ENCODE results near the gene PFDN5.
"Not testable (repeated sequence)": the region's sequence is repeated elsewhere in the genome, so short reads cannot be mapped to it uniquely, and the experiment has no call there.

Gene PFDN5

DNA sequence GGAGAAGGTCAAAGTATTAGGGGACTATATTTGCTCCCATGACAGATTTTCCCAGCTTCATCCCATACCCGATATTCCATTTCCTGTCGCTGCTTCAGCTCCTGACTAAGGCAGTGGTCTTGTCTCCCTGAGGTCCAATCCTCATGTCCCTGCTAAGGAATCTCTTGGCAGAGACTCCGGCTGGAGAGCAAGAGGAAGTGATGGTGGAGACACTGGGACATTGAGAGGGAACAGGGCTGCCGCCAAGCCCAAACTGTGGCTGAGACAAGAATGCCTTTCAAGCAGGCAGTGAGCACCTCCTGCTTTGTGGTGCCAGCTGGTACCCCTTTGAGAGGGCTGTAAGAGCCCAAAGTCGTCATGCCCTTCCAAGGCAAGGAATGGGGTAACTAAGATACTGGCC, 35.3 kb downstream of the PFDN5 start:
- DNase-seq, result no peak

DNA sequence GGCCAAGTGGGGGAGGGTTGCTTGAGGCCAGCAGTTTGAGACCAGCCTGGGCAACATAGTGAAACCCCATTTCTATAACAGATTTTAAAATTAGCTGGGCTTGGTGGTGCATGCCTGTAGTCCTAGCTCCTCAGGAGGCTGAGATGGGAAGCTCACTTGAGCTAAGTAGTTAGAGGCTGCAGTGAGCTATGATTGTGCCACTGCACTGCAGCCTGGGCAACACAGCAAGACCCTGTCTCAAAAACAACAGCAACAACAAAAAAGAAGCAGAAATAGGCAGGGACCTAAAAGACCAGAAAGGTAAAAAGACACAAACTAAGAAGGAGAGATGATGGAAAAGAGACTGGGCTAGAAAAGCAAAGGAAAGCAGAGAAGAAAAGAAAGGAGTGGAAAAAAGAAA, 37.0 kb downstream of the PFDN5 start:
- not testable (repeated sequence) for DNase-seq

DNA sequence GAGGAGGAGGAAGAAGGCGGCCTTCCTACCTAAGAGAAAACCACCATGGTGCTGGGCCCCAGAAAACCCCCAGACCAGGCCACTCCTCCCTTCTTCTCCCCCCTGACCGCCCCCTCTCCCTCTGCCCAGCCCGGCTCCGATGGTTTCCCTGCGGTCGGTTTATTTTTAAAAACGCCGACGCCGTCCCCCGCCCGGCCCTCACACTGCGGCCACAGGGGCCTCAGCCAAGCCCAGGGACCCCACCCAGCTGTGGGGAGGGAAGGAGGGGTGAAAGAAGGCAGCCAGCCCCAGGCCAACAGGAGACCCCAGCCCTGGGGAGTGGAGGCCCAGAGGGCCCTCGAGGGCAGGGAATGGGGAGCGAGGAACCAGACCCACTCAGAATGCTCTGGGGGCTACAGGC, 37.4 kb downstream of the PFDN5 start:
- no peak for DNase-seq

DNA sequence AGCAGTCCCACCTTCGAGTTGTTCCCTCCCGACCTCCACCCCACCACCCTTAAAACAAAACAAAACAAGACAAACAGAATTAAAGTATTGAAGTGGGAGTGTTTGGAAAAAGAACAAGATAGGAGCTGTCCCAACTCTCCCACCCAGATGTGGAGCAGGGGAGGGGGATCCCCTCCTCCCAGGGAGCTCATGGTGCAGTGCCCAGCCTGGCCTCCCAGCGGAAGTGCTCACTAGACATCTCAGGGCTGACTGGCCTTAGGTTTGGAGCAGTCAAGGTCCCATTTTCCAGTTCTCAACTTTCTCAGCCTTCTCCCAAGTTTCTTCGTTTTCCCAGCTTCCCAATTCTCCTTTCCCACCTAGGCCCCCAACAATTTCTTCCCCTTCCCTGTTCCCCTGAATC, 37.9 kb downstream of the PFDN5 start:
- no peak for DNase-seq

DNA sequence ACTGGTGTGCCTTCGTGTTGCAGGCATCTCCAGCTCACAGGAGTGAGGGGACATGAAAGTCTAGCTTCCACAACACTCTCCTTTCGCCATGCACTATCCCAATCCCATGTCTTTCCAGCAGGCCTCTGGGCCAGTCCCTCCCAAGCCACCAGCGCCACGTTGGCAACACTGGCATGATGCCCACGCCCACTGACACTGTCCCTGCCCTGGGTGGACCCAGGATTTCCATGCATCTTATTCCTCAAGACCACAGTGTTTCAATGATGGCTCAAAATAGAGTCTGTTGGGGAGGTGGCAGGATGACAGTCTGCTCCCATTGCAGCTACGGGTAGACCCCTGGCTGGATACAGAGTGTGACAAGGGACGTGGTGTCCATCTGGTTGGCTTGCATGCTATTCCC, 38.5 kb downstream of the PFDN5 start:
- DNase-seq, result no peak

DNA sequence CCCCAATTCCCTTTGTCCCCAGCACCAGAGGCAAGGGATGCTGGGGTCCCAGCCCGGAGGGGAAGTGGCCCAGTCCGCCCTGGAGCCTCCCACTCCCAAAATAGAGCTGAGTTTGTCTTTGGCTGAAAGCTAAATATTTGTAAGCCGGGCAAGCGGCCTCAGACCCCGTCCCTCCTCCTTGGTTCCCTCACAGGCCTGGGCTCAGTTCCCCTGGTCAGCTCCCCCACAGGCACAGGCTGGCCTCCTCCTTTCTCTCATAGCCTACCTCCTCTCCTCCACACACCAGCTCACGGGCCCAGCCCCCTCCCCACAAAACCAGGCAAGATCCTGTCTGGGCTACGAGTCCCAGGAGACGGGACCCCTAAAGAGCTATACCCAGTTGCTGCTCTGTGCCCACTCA, 39.5 kb downstream of the PFDN5 start:
- no peak for DNase-seq

DNA sequence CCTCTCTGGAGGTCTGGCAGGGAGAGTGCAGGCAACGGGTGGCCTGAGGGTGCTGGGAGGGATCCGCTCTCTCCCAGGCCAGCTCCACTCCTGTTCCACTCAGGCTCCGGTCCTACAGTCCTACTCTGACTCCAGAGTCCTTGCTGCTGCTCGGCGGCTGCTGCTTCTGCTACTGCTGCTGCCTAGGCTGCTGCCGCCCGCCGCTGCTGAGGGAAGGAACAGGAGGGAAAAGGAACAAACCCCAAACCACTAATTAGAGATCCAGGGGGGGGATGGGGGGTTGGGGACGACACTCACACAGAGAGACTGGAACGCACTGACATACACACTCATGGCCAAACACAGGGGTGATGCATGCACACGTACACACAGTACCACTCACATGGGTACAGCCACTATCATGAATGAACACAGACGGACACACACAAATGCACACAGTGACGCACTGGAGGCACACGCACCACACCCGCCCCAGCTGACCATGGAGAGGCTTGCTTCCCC, 40.9 kb downstream of the PFDN5 start, which contains the start of gene SP7:
Gene SP7, minus strand, starts transcription at position 174 of the 501 bp plus-strand sequence. CDS start 708 bp downstream, outside the sequence.
- DNase-seq, result no peak

DNA sequence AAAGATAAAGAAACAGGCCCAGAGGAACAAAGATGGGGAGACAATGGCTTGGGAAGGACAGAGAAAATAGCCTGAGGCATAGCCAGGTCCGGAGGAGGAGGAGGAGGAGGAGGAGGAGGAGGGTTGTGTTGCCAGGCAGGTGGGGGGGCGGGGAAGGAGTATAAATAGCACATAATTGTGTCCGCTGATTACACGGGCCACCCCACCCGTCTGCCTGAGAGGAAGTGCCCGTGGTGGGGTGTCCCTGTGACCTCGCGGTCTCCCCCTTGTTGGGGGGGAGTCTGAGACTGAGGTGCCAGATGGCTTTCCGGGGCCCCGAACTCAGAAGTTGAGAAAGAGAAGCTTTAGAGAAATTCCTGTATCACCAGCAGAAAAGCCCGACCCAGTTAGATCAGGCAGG, 42.7 kb downstream of the PFDN5 start:
- no peak for DNase-seq

DNA sequence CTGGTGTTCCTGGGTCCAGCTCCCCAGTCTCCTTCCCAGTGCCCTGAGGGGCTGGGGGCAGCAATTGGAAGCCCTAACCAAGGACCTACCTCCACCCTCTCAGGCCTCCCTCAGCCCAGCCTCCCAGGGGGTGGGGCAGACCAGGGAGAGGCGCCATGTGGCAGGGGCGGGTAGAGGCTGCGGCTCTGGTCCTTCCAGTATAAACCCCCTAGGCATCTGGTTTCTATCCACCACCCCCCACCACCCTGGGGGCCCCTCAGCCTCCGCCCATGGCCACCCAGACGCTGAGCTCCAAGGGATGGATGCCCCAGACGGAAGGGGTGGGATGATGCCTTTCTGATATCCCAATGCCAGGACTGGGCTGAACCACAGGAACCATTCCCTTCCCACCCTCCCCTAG, 43.6 kb downstream of the PFDN5 start:
- no peak for DNase-seq

DNA sequence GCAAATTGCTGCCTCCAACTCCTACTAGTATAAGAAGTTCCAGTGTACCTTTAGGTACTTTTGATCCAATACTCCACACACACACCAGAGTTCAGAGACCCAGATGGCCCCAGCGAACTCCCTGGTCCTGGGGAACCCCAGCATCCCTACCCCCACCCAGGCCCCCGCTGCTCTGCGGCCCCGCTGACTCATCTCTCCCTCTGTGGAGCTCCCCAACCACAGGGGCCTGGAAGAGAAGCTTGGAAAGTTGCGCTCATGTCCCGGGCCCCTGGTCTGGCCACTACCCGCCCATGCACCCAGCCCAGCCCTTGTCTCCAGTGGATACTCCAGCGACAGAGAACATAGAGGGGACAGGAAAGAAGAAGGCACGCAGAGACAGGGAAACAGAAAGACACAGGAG, 45.1 kb downstream of the PFDN5 start:
- no peak for DNase-seq

DNA sequence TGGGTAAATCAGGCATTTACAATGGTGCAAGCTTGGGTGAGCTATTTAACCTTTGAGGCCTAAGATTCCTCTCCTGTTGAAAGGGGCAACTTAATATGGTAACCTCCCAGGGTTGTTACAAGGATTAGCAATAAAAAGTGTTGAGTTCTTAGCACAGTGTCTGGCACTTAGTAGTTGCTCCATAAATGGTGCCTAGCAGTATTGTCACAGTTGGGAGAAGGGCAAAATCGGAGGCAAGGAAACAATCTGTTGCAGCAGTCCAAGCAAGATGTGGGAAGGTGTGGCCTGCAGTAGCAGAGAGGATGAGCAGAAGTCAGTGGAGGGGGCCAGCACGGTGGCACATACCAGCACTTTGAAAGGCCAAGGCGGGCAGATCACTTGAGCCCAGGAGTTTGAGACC, 48.1 kb downstream of the PFDN5 start:
- no peak for DNase-seq

DNA sequence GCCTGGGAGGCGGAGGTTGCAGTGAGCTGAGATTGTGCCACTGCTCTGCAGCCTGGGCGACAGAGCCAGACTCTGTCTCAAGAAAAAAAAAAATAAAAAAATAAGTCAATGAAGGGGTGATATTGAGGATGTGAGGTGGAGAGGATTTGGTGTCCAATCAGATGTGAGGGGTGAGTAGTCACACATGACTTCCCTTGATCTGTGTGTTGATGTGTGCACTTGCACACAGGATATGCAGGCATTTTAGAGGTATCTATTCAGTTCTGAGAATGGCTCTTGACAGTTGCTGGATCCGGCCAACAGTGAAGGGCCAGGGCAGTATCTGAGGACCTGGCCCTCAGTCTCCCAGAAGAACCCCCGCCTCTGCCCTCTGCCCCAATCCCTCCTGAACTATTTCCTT, 48.6 kb downstream of the PFDN5 start:
- DNase-seq, result no peak

DNA sequence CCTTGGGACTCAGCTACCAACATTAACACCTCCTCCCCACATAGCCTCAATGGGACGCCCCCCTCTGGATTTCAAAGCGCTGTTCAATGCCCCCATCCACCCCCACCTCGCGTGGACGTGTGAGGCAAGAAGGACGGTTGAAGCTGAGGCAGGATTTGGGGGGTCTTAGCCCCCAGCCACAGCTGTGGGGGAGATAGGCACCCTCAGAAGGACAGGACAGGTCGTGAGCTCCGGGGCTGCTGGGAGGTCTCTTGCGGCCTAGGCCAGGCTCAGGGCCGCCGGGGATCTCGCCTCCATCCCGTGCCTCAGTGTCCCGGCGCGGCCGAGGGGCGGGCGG, 49.1 kb downstream of the PFDN5 start:
- no peak for DNase-seq

DNA sequence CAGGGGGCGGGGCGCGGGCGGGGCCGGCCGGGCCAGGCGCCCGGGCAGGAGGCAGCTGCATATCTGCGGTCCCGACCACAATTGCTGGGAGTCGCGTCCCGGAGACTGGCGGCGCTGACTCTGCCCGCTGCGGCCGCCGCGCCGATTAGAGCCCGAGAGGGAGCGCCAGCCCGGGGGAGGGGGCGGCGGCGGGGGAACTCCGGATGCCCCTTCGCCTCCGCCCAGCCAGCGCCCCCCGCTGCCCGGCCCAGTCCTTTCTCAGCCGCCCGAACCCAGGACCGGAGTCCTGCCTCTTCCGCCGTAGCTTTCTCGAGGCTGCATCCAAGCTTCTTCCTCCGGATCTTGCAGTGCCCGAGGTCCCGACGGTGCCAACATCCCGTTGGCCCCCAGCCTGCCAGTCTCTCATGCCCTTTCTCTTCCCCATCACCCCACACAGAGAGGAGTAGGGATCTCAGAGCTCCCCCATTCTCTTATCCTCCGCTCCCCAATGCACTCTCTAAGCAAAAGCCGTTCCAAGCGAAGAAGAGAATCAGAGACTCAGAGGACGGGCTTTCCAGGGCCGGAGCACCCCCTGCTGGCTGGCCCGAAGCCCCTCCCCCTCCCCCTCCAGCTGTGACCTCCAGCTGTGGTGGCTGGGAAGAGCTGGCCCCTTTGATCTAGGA, 49.6 kb downstream of the PFDN5 start:
- no peak for DNase-seq

DNA sequence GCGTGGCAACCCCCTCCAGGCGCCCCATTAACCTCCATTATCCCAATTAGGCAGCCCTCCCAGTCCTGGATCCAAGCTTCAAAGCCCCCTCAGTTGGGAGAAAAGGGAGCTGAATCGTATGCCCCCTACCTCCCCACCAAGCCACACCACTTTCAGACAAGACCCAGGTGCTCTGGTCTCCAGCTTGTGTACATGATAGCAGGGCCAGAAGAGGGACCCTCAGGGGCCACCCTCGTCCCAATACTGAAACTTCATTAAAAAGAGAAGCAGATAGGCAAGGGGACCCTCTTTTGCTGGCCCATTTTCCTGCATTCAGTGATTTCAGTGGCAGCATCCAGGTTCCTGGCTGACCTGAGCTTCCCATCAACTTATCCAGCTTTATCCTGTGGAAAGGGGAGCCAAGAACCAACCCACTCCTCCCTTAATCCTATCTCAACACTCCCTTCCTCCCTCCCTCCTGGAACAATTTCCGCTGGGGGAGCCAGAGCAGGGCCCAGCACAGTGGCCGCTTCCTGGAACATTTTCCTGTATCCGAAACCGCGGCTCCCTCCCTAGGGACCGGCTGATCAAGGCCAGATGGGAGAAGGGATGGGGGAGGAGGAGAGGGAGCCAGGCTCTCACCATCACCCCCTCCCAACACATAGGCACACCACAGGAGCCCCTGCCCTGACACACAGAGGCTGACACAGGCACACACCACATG, 50.3 kb downstream of the PFDN5 start:
- DNase-seq, result no peak

DNA sequence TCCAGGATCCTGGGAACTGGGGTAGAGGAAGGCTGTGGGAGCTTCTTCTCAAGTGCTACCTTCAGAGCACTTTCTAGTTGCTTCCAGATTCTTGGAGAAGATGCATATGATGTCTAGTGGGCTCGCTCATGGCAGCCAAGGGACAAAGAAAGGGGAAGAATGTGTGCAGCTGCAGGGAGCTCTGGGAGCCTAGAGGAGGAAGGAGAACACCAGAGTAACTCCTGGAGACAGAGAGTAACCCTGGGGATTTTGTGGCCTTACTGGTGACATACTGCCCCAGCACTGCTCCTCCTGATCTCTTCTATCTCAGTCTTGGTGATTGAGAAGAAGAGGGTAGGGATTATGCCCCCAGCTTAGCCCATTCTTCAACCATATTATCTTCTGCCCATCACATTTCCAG, 51.1 kb downstream of the PFDN5 start:
- no peak for DNase-seq

DNA sequence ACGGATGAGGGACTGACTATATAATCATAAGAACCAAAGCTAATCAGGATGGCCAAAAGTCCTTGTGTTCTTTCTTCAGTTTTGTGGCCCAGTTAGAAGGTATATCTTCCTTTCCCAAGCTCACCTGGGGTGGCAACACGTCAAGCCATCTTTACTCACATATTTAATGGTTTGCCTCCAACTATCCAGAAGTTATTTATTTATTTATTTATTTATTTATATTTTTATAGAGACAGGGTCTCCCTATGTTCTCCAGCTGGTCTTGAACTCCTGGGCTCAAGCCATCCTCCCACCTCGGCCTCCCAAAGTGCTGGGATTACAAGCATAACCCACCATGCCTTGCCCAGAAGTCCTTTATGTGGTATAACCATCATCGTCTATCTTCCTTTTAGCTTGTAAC, 52.6 kb downstream of the PFDN5 start:
- no peak for DNase-seq

All from cortex of kidney (tissue), 1 donor.